GM19099 (cell line): Measurements from ENCODE around the gene RBMS2.

Experiments
- POLR2A ChIP-seq: IDR thresholded peaks from 3 replicates; pipeline ENCODE4 v1.6.1; 2011; ENCODE audit warnings: low read depth; ENCODE audit not compliant: insufficient read length; ENCODE audit errors: extremely low read depth

RBMS2 gene

DNA sequence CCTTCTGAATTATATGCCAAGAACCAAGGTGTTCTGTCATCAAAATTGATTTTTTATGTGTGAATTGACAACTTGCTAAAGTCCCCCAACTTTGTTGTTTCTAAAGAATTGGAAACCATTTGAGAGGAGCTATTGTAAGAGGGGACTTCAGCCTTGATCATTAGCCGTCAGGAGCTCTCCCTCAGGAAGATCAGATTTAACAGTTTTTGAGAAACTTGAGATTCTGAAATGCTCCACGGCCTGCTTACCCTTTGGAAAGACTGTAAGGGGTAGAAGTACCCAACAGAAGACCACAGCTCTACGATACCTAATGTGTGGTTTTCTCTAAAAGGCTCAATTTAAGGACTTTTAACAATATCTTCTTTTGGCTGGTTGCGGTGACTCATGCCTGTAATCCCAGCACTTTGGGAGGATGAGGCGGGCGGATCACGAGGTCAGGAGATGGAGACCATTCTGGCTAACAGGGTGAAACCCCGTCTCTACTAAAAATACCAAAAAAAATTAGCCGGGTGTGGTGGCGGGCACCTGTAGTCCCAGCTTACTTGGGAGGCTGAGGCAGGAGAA lies 57.4 kb downstream of the RBMS2 start:
- no peak for TF ChIP-seq POLR2A

DNA sequence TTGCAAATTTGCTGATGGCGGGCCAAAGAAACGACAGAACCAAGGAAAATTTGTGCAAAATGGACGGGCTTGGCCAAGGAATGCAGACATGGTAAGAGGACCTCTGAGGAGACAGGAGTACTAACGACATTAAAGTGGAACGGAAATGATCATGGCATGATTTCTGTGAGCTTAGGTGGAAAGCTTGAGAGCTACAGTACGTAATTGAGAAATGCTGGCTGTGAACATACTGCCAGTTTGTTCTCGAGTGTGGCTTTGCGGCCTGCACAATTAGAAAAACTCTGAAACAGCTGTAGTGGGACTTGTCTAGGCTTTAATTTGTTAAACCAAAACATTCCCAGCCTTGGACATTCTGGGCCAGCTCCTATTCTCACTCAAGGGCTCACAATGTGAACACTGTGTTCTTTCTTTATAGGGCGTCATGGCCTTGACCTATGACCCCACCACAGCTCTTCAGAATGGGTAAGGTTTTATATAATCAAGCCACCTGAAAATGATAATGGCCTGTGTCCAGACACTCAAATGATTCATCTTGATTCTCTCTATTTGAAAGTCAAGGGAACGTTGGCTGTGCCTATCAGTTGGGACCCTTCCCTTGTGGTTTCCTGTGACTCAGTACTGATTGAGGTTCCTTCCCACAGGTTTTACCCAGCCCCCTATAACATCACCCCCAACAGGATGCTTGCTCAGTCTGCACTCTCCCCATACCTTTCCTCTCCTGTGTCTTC lies 60.0 kb downstream of the RBMS2 start:
- no peak for TF ChIP-seq POLR2A

- TF ChIP-seq POLR2A, result no peak
These were observed 63.5 kb downstream of the RBMS2 start for GRCh38 chr12:56585098-56585497.

DNA sequence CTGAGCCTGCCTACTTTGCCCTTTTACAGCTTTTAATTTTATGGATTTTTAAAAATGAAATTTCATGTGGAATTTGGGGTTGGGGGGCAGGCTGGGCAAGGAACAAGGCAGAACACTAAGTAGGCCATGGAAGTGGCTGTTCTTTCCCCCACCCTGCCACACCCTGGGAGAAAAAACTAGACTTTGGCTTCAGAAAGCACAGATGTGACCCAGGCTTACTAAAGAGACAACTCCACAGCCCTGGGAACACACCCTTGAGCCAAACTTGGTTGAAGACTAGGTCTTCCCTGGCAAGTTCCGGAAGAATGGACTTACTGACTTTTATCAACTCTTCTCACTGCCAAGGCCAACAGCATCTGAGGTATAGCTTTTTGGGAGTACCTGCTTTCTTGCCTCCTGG lies 68.2 kb downstream of the RBMS2 start:
- no peak for TF ChIP-seq POLR2A

- no peak for TF ChIP-seq POLR2A
These were observed 68.7 kb downstream of the RBMS2 start for GRCh38 chr12:56590237-56590830.

DNA sequence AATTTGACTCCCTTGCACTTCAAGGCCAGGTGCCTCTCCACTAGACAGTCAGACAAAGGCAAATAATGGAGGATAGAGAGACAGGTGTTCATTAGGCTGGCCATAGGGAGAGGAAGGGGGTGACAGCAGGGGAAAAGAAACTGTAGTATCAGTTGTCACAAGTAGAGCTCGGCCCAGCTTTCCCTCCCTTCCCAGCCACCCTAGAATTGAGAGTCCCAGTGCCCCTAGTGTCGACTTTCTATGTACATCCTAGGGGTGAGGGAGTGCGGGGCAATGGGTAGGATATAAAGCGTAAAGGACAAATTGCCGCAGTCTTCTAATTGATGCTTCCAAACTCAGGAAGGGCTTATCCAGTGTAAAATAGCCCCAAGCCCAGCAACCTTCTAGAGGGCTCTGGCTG lies 69.5 kb downstream of the RBMS2 start:
- no peak for TF ChIP-seq POLR2A

GRCh38 chr12:56591961-56592360 lies 70.3 kb downstream of the RBMS2 start:
- TF ChIP-seq POLR2A, result no peak

DNA sequence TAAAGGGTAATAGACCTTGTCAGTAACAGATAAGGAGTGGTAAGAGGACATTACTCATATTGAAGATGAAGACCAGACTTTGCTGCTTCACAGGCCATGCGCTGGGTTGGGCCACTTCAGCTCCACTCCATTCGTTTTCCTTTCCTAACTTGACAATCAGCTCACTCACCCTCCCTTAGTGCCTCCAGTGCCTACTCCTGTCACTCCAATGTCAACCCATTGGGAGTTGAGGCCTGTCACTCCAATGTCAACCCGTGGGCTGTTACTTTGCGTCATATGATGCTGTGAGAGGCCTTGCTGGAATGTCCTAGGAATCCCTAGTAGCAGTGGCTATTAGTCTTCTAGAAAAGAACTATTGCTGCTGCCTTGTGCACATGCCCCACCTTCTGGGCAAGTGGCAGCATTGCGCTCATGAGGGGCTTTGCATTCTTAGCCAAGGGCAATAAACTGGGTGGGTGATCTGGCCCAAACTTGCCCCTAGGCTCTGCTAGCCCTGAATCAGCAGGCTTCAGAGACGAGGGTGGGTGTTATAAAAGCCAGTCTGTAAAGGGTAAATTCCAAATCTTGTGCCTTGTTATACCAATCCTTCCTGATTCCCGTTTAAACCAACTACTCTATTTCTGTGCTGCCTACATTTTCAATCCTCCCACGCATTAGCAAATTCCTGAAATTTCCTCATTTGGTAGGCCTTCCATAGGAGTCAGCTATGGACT lies 72.4 kb downstream of the RBMS2 start:
- TF ChIP-seq POLR2A, result no peak

DNA sequence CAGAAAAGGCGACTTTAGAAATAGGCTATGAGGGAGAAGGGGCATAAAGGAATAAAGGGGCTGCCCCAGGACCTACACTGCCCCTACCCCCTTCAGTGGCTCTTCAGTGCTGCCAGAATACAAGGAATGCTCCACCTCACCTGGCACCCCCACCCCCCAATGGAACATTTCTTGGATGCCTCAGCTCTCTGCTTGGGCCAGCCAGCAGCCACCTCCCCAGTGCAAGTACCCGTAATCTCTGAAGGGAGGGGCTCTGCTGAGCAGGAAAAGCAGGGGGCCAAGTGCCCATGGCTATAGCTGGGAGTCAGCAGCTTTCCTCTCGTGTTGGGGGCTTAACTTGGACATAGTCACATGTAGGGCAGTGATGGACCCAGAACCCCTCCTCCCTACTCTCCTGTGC lies 75.2 kb downstream of the RBMS2 start:
- no peak for TF ChIP-seq POLR2A

- no peak for TF ChIP-seq POLR2A
These were observed 77.4 kb downstream of the RBMS2 start for GRCh38 chr12:56599041-56599440.

GRCh38 chr12:56599797-56600196 lies 78.2 kb downstream of the RBMS2 start:
- TF ChIP-seq POLR2A, result no peak

DNA sequence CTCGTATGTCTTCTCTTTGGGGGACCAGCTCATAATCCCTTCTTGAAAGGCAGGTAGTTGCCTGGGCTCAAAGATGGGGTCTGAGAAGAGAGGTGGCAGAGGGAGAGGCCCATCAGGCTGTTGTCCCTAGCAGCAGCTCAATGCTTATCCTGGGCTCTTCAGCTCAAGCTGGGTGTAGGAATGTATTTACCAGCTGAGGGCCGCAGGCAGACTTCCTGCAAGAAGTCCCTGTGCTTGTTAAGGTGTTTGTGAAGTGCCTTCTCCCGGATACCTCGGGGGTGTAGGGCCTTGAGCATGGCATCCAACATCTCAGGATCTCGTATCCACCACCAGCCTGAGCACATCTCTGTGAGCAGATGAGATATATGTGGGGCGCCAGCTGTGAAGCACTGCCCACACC lies 79.1 kb downstream of the RBMS2 start:
- TF ChIP-seq POLR2A, result no peak

DNA sequence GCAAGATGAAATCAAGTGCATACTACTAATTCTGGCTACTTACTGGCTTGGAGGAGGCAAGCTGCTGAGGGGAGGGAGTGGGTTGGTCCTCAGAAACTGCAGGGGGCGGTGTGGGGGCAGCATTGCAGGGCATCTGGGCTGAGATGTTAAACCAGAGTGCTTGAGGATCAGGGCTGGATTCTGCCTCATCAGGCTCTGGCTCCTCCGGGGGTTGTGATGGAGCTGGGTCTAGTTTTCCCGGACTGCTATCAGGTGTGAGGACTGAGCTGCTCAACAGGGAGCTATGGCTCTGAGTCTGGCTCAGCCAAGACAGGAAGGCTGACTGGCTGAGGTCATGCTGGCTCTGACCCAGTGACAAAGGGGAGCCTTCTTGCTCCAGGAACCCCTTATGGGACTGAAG lies 79.9 kb downstream of the RBMS2 start:
- TF ChIP-seq POLR2A, result no peak

GRCh38 chr12:56602239-56602638 lies 80.6 kb downstream of the RBMS2 start:
- TF ChIP-seq POLR2A, result no peak

GRCh38 chr12:56604355-56604754 lies 82.7 kb downstream of the RBMS2 start:
- no peak for TF ChIP-seq POLR2A

DNA sequence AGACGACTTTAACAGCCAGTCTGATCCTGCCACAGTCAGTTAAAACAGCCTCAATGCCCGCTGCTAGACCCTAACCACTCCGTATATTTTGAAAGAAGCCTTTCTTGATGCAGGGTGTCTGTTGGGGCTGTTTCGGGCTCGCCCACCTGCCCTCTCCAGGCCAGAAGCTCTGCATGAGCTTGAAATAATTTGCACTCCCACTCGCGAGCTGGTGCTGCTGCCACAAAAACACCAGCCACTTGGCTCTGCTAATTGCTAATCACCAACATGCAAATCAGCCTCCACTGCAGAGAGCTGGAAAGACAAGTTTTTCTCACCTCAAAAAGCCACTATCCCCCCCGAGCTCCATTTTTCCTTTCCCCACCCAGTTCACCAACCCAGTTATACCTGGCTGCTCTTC lies 93.0 kb downstream of the RBMS2 start:
- no peak for TF ChIP-seq POLR2A

DNA sequence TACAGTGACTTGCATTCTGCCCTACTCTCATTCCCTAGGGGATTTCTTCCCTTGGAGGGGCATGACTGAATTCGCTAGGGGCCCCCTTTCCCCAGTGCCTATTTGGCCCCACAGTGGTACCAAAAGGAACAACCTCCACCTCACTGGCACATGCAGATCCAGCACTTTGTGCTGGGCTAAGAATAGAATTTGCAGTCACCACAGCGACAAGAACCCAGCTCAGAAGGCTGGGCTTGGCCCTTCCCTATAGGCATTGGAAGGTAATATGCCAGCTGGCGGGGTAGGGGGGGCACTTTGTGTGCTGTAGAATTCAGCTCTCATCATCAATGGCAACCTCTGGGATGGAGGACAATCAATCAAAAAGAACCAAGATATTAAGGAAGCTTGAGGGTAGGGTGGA lies 94.6 kb downstream of the RBMS2 start:
- no peak for TF ChIP-seq POLR2A

DNA sequence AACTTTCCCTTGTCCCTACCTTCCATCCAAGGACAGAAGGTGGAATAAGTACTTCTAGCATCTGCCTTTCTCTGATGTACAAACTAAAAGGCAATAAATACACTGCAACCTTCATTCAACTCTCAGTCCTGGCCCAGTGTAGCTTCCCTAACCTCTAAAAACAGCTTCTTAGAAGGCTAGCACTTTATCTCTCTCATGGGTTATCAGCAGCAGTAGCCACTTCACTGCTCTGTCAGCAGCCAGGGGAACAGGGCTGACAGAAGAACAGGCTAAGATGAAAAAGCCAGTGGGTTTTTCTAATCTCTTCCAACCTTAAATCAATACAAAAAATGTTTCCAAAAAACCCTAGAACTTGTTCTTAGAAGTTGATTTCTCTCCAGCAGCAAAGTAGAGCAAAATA lies 95.3 kb downstream of the RBMS2 start:
- no peak for TF ChIP-seq POLR2A
